ENCODE data around the gene APOL1.

Gene APOL1

GRCh38 chr22:36298118-36298517 is 45.2 kb downstream of the APOL1 start:
- intact Hi-C loops (cut with DNase I) = no loop called here
- no peak for DNase-seq

DNA sequence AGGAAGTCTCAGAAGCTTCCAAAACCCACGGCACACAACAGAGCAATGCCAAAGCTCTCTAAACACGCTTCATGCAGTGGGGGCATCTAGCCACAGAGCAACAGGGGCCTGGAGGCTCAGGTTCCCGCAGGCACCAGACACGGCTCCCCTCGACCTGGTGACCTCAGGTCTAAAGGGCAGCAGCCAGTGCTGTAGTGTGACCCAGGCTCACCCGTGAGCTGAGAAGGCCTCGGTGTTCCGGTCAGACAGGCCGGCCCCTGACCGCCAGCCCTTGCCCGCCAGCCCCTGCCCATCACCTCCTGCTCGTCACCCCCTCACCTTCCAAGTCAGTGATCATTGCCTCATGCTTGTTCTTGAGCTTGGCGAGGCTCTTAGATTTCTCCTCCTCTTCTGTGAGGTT is 45.7 kb downstream of the APOL1 start:
- intact Hi-C loops (cut with DNase I) = no loop called here
- DNase-seq = no peak

DNA sequence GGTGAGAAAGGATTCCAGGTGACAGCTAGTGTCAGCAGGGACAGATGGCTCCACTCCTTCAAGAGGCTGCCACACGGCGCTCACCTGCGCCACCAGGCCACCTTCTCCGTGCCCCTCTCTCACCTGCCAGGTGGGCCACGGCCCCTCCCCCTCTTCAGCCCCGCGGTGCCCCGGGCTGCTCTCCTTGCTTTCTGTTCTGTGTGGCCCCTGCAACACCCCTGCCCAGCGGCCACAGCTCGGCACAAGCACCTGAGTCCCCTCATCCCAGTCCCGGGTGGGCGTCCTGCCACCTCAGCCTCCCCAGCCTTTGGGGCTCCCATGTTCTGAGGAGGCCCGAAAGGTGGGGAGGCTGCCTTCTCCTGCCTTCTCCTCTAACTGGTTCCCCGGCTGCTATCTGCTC is 46.4 kb downstream of the APOL1 start:
- intact Hi-C loops (cut with DNase I) = no loop called here
- DNase-seq = no peak

DNA sequence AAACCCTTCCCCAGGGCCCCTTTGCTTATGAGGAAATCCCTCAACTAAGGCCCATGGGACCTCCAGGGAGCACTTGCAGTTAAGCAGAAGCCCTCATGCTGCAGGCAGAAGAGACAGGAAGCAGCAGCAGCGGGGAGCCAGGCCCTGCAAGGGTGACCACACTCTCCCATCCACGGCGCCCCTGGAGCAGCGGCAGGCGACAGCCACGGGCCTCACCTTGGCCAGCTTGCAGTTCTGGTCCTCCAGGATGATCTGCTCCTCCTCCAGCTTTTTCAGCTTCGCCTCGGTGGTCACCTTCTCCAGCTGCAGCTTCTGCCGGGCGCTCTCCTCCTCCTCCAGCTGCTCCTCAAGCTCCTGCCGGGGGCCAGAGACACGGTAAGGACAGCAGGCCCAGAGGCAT is 47.0 kb downstream of the APOL1 start:
- intact Hi-C loops (cut with DNase I) = loop anchor here (2.0 kb wide), 1 partner anchor 171 kb away; no protein-coding TSS in a partner anchor
- DNase-seq = no peak

- no peak for DNase-seq
- intact Hi-C loops (cut with DNase I) = loop anchor here (2.0 kb wide), 1 partner anchor 170 kb away; no protein-coding TSS in a partner anchor
Measured at GRCh38 chr22:36300396-36301212, 47.7 kb downstream of the APOL1 start.

- intact Hi-C loops (cut with DNase I) = loop anchor here (2.0 kb wide), 1 partner anchor 169 kb away; no protein-coding TSS in a partner anchor
Measured at GRCh38 chr22:36301384-36301828, 48.5 kb downstream of the APOL1 start.

DNA sequence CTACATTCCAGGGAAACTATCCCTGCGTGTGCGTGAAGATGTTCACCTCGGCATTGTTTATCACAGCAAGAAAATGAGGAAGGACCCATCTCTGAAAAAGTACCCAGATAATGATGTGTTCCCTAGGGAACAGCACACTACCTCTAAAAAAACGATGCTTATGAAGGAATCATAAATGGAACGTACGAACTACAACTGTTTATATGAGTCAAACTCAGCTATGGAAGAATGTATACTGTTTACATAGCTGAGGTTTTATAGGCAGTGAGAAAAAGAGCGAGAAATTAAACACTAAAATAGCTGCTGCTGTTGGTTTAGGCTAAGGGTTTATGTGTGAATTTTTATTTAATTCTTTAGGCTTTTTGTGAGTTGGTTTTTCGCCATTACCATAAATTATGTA is 48.9 kb downstream of the APOL1 start:
- no peak for DNase-seq
- intact Hi-C loops (cut with DNase I) = loop anchor here (2.0 kb wide), 1 partner anchor 169 kb away; no protein-coding TSS in a partner anchor

More at GRCh38 chr22:36301384-36301828, 48.5 kb downstream of the APOL1 start:
- DNase-seq = peak in 41 of 42 donors; percentile 62 to 92 (median 81)

- no peak for DNase-seq
- intact Hi-C loops (cut with DNase I) = no loop called here
Measured at GRCh38 chr22:36302439-36303114, 49.6 kb downstream of the APOL1 start.

GRCh38 chr22:36303115-36303467 is 50.2 kb downstream of the APOL1 start:
- DNase-seq = no peak
- intact Hi-C loops (cut with DNase I) = no loop called here

DNA sequence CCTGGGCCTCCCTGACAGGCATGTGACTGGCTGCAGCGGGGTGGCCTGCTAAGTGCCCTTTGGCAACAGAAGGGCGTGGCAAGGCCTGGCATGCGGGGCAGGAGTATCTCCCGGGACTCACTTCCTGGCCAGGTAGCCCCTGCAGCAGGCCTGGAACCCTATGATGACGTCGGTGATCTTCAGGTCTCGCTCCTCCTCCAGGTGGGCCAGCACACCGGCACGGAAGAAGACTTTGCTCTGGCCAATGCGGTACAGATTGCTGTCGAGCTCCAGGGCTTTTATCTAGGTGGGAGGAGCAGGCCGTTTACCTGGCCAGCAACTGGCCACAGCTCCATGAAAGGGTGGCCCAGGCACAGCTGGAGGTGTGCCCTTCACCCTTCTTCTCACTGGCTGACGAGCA is 50.9 kb downstream of the APOL1 start:
- DNase-seq = no peak
- intact Hi-C loops (cut with DNase I) = no loop called here

- DNase-seq = no peak
- intact Hi-C loops (cut with DNase I) = no loop called here
Measured at GRCh38 chr22:36304429-36304828, 51.5 kb downstream of the APOL1 start.

GRCh38 chr22:36305813-36306212 is 52.9 kb downstream of the APOL1 start:
- DNase-seq = no peak
- intact Hi-C loops (cut with DNase I) = no loop called here

DNA sequence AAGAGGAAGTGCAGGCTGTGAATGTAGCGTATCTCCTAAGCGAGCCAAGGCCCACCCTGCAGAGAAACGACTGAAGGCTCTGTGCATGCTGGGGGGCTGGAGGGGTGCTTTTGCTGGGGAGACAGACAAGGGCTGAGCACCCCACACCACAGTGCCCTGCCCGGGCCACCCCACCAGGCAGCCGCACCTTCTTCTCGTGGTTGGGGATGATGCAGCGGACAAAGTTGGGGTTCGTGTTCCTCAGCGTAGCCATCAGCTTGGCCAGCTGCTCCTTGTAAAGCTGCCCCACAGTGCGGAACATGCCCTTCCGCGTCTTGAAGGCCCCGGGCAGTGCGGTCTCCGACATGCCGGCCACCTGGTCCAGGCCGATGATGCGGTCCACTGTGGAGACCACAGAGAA is 53.3 kb downstream of the APOL1 start:
- intact Hi-C loops (cut with DNase I) = no loop called here
- no peak for DNase-seq

GRCh38 chr22:36308880-36309279 is 55.9 kb downstream of the APOL1 start:
- no peak for DNase-seq
- intact Hi-C loops (cut with DNase I) = no loop called here

DNA sequence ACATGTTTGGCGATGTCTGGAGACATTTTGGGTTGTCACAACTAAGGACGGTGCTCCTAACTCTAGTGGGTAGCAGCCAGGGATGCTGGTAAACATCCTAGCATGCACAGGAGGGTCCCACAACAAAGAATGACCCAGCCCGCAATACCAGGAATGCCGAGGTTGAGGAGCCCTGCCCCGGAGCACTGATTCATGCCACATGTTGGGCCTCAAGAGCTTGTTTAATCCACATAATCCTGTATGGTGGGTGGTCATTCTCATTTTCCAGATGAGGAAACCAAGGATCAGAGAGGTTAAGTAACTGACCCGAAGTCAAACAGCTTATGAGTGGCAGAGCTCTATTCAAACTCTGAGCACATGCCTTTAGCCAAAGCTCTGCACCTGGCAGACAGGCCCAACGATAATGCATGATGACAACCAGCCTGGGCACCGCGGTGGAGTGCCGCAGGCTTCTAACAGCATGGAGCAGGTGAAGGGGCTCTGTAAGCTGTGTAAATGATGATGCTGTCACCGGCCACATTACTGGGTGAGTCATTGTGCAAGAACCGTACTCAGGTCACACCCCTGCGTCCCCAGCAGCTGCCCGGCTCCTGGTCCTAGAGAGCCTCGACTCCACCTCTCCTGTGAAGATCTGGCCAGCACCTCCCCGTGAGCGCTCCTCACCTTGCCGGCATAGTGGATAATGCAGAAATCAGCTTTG is 58.6 kb downstream of the APOL1 start:
- DNase-seq = no peak
- intact Hi-C loops (cut with DNase I) = no loop called here

DNA sequence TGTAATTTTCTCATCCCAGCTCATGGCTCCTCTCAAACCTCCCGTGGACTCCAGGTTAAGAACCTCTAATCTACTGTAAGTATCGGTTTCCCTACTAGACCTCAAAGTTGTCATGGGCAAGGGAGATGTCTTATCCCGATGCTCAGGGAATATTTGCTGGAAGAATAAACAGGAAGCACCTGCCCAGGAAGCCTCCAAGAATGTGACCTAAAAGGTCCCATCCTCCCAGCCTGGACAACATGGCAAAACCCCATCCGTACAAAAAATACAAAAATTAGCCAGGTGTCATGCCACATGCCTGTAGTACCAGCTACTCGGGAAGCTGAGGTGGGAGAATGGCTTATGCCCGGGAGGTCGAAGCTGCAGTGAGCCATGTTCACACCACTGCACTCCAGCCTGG is 62.4 kb downstream of the APOL1 start:
- DNase-seq = no peak
- intact Hi-C loops (cut with DNase I) = no loop called here

DNA sequence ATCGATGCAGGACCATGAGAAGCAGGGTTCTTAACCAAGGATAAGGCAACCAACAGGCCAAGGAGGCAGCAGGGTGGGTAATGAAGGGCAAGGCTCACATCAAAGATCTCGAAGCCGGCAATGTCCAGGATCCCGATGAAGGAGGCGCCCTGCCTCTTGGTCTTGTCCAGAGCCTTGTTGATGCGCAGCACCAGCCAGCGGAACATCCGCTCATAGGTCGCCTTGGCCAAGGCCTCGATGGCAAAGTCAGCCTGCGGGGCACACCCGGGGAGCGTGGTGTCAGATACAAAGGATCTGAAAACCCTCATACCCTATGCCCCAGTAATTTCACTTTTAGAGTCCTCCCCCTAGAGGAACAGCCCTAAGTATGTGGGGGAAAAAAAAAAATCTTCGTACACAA is 63.5 kb downstream of the APOL1 start:
- intact Hi-C loops (cut with DNase I) = no loop called here
- DNase-seq = no peak

All from head of caudate nucleus (tissue), 42 donors.